K562 (cell line): Measurements from ENCODE around the gene HPS1. TPM values are rescaled to one million over a fixed set of nuclear protein-coding genes. Genes with fewer than 3 reads are reported as not detected.
A peak's percentile ranks its signal among the peaks of the same experiment; 100 is the strongest.

Source experiments
- ATAC-seq: fragments of 200-7000 bp; cut with Tn5 transposase; 3 replicates; pipeline ENCODE4 v1.9.1; 2020; ENCODE audit warnings: moderate library complexity
- BruUV-seq: library from RNA; stranded (reverse); fragments of 400-500 nt; replicated peaks from 2 replicates; lab custom pipeline; 2021; lab: Mats Ljungman, UMichigan
- CTCF ChIA-PET: fragments of 300-600 bp; formaldehyde crosslinking; extraction: SDS; loops from one replicate; lab custom pipeline; 2021; ENCODE audit warnings: low intra/inter-chr PET ratio; lab: Yijun Ruan, JAX
- POLR2A ChIA-PET: fragments of 300-600, 350-650 bp; sonication (Branson Sonifier 250); formaldehyde crosslinking; extraction: SDS; loops from one replicate; lab custom pipeline; 2021; ENCODE audit warnings: antibody characterized with exemption, inconsistent platforms; lab: Yijun Ruan, JAX
- DNase-seq, 4 experiments: peaks; one replicate each; pipeline versions ENCODE4 v3.0.0 to v3.0.0-alpha.2; 2011 to 2018; ENCODE audit warnings: low spot score in 3 of 4, mixed read lengths in 3 of 4; ENCODE audit errors: extremely low read depth in 1 of 4
- FAIRE-seq: peaks from 2 replicates; lab custom pipeline; 2011; peaks lifted over from hg19 to GRCh38; lab: Jason Lieb, UNC
- H2AFZ ChIP-seq: 2 replicates; pipeline ENCODE4 v1.6.0; 2011; ENCODE audit warnings: low read depth, low read length, control low read depth, inconsistent platforms
- H3K27ac ChIP-seq: fragments of 200-600 bp; 3 replicates; pipeline ENCODE4 v1.8.0; 2011; ENCODE audit warnings: low read depth, mild to moderate bottlenecking, control low read depth, inconsistent platforms, low read length, moderate library complexity, mixed read lengths; ENCODE audit errors: extremely low read depth
- H3K27me3 ChIP-seq, 2 experiments: fragments of 300-600 bp in 1 of 2; 2 replicates in 1 of 2; 3 replicates in 1 of 2; pipeline versions ENCODE4 v1.6.0 to v1.8.0; 2011; ENCODE audit warnings: inconsistent platforms in 2 of 2, low read length in 2 of 2, mild to moderate bottlenecking in 1 of 2, mixed read lengths in 1 of 2, moderate library complexity in 1 of 2; ENCODE audit not compliant: control insufficient read depth in 2 of 2, insufficient read depth in 2 of 2
- H3K36me3 ChIP-seq: fragments of 300-600 bp; 3 replicates; pipeline ENCODE4 v1.8.0; 2011; ENCODE audit warnings: mild to moderate bottlenecking, low read length, inconsistent platforms; ENCODE audit not compliant: control insufficient read depth, insufficient read depth
- H3K4me1 ChIP-seq, 2 experiments: fragments of 200-600 bp in 1 of 2; replicated peaks in 1 of 2; 2 replicates in 1 of 2; 3 replicates in 1 of 2; pipeline versions ENCODE4 v1.5.1 to v1.8.0; 2011; ENCODE audit warnings: inconsistent platforms in 2 of 2, low read length in 2 of 2, mild to moderate bottlenecking in 1 of 2, mixed read lengths in 1 of 2, moderate library complexity in 1 of 2; ENCODE audit not compliant: control insufficient read depth in 2 of 2, insufficient read depth in 2 of 2
- H3K4me2 ChIP-seq: 2 replicates; pipeline ENCODE4 v1.6.1; 2011; ENCODE audit warnings: low read length, control low read depth, inconsistent platforms, mixed read lengths; ENCODE audit not compliant: insufficient read depth
- H3K4me3 ChIP-seq: fragments of 200-600 bp; sonication (generic), shearing (Covaris generic); 2 replicates; pipeline ENCODE4 v1.5.1; 2016; ENCODE audit warnings: control low read depth, inconsistent platforms
- H3K79me2 ChIP-seq: fragments of 200-600 bp; 3 replicates; pipeline ENCODE4 v1.8.0; 2011; ENCODE audit warnings: low read length, inconsistent platforms; ENCODE audit not compliant: control insufficient read depth, insufficient read depth
- H3K9ac ChIP-seq, 2 experiments: 2 replicates each; pipeline versions ENCODE4 v1.6.0 to v1.6.1; 2011; ENCODE audit warnings: low read depth in 2 of 2, low read length in 2 of 2, control low read depth in 1 of 2, inconsistent platforms in 1 of 2, mild to moderate bottlenecking in 1 of 2, mixed read lengths in 1 of 2; ENCODE audit not compliant: insufficient read depth in 1 of 2
- H3K9me1 ChIP-seq: one replicate; pipeline ENCODE4 v1.6.0; 2011; ENCODE audit warnings: inconsistent platforms, mild to moderate bottlenecking, low read length, moderate library complexity; ENCODE audit not compliant: control insufficient read depth, insufficient read depth
- H3K9me3 ChIP-seq: replicated peaks from 2 replicates; pipeline ENCODE4 v1.5.1; 2011; ENCODE audit warnings: low read depth, low read length, inconsistent platforms; ENCODE audit not compliant: control insufficient read depth, insufficient read depth
- H4K20me1 ChIP-seq: replicated peaks from 2 replicates; pipeline ENCODE4 v1.6.1; 2011; ENCODE audit warnings: low read length, inconsistent platforms, mixed read lengths; ENCODE audit not compliant: control insufficient read depth, insufficient read depth
- CBFA2T3 ChIP-seq: fragments of 450-650 bp; IDR thresholded peaks from 2 replicates; pipeline ENCODE4 v1.6.1; 2017
- EWSR1 ChIP-seq: fragments of 450-650 bp; IDR thresholded peaks from 2 replicates; pipeline ENCODE4 v1.6.1; 2018; ENCODE audit warnings: borderline replicate concordance, mild to moderate bottlenecking, low read depth, moderate library complexity; ENCODE audit not compliant: partially characterized antibody
- GATAD2A ChIP-seq: fragments of 450-650 bp; IDR thresholded peaks from 2 replicates; pipeline ENCODE4 v1.6.1; 2017
- POLR2G ChIP-seq: fragments of 200-400 bp; formaldehyde crosslinking; IDR thresholded peaks from 2 replicates; pipeline ENCODE4 v1.6.1; 2017; ENCODE audit warnings: low read depth, mild to moderate bottlenecking, antibody characterized with exemption, low read length, moderate library complexity
- WGBS: fragments of 100-300 bp; shearing (Covaris generic); methylation state at CpG from one replicate; pipeline ENCODE4 v1.1.6; 2016; ENCODE audit warnings: low coverage, mixed read lengths; ENCODE audit not compliant: insufficient coverage; ENCODE audit errors: missing lambda C conversion rate; 5-methylcytosine and 5-hydroxymethylcytosine counted together
- in situ Hi-C: fragments of 300-500 bp; cut with MboI; formaldehyde crosslinking; loops from 4 replicates; pipeline ENCODE4 v1.15.0; 2018; ENCODE audit warnings: inconsistent platforms, mixed read lengths
- intact Hi-C: fragments of 100-400 bp; cut with micrococcal nuclease; formaldehyde crosslinking; loops from 2 replicates; pipeline ENCODE4 v1.14.2; 2022
- polyA plus RNA-seq, 8 experiments: library from polyadenylated mRNA; depleted of rRNA in 4 of 8; stranded (reverse) in 5 of 8; unstranded in 3 of 8; fragments of >200 nt; fragmentation: Nextera tagmentation in 2 of 8; fragmentation: Illumina TruSeq in 1 of 8; extraction: Ambion mirVana in 2 of 8; extraction: Trizol in 1 of 8; gene quantifications; 2 replicates each; pipeline versions ENCODE4 v1.2.1 to v1.2.3, GENCODE V29; 2011 to 2014; ENCODE audit warnings: inconsistent platforms in 1 of 8, missing spikeins in 1 of 8
- total RNA-seq, 7 experiments: library from RNA; depleted of rRNA in 6 of 7; stranded (reverse); fragments of >200 nt in 6 of 7; fragmentation: Illumina TruSeq in 2 of 7; extraction: Trizol in 2 of 7; gene quantifications; 2 replicates each; pipeline versions ENCODE4 v1.2.1 to v1.2.3, GENCODE V29; 2011 to 2021; ENCODE audit warnings: low replicate concordance in 1 of 7

HPS1 gene
- total and polyA plus RNA-seq, 9 of the 15 experiments (the other 6 are each of a cell fraction or from before 2014, with no cell fraction given) = 18.1 to 43.6 (median 26.3) TPM

DNA sequence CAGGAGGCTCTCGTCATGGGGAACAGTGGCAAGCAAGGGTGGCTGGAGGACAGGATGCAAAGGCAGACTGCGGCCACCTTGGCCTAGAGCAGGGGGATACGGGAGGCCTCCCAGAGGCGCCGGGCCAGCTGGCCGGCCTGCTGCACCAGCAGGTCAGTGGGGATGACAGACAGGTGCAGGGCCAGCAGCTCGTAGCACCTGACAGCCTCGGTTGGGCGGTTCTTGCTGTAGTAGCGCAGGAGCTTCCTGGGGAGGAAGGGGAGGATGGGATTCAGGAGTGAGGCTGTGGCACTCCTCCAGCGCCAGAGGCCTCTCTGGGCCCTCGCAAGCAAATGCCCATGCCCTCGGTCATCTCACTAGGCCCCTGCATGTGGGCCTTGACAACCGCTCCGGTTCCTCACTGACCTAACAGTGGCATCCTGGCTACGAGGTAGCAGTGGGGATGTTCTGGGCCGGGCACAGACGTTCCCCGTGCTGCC is 29.2 kb downstream of the HPS1 start:
- Histone ChIP-seq H3K9ac (peak overlapping the region in 1 of 2 experiments; percentile 56; a peak in 1 of 4 replicates), H3K36me3 (peaks cover 25% of the 10 kb centered on the region; the same call in 2 of the 3 replicates), H3K4me2 (no peak overlapping the region), H3K27me3 (no peaks in the 10 kb centered on the region), H3K79me2 (no peaks in the 10 kb centered on the region), H3K4me3 (no peak overlapping the region), H2AFZ (no peak overlapping the region), H3K4me1 (peaks cover 6 to 23% of the 10 kb centered on the region in 2 experiments; a peak in 4 of 5 replicates), H3K9me3 (no peaks in the 10 kb centered on the region), H3K9me1 (no peaks in the 10 kb centered on the region), H3K27ac (no peak overlapping the region), H4K20me1 (no peaks in the 10 kb centered on the region)
- ChIA-PET POLR2A (interaction anchor here (1.0 kb wide), 1 partner anchor 14 kb away, joined by 3 read pairs; no protein-coding TSS in a partner anchor), CTCF (no interaction called here)
- TF ChIP-seq POLR2G (0 out of 2 replicates have a peak, but pooled peaks have one; percentile 11), GATAD2A (no peak)
- BruUV-seq = no TSS peak
- ATAC-seq = no peak
- intact Hi-C loops = no loop called here
- DNase-seq = no peak
- 92% methylated on average over 12 of the region's 19 CpGs for WGBS
- FAIRE-seq = no peak
- in situ Hi-C loops = no loop called here

DNA sequence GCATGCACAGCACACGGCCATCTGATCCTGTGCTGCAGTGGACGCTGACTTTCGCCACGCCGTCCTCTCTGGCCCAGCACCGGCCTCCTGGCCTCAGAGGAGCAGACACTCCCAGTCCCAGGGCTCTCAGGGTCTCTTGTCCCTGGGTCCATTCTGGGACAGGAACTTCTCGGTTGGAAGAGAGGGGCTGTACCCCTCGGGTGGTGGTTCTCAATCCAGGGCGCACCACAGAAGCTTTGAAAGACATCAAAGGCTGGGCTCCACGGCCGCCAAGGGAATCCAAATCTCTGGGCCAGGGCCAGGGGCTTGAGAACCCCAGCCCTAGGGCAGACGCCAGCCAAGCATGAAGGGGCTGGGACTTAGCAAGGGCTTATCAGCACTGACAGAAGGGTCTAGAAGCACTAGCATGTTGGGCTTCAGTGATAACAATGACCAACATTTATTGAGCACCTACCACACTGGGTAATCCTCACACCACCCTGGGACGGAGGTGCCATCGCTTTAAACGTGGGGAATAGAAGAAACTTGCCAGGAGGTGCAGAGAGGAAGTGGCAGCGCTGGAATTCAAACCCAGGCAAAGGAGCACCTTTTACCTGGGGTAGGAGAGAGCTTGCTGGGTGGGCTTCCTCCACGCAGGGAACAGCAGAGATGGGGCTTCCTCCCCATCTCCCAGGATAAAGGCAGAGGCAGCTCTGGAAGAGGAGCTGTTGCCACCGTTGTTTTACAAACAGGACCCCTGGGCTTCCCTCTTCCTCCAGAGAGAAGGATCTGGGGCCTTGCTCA is 29.9 kb downstream of the HPS1 start:
- no TSS peak for BruUV-seq
- in situ Hi-C loops = no loop called here
- Histone ChIP-seq H2AFZ (no peak overlapping the region), H3K4me3 (no peak overlapping the region)
- peak; percentile 37; the same call in 1 of the 2 replicates for TF ChIP-seq CBFA2T3
- no peak for TF ChIP-seq EWSR1
- TF ChIP-seq, all 486 proteins: peak for 1
- FAIRE-seq (no peak), DNase-seq (peak in 1 of 4 experiments; percentile 6), ATAC-seq (no peak)
- H3K79me2 ChIP-seq = no peaks in the 10 kb centered on the region
- no peaks in the 10 kb centered on the region for H4K20me1 ChIP-seq
- no peak overlapping the region for H3K27ac ChIP-seq
- ChIA-PET POLR2A (interaction anchor here (0.6 to 1.0 kb wide), 2 partner anchors 13 to 30 kb away, joined by 3 read pairs; partner anchors contain the start of gene HPS1), CTCF (no interaction called here)
- H3K9ac ChIP-seq = no peak overlapping the region
- intact Hi-C loops = no loop called here
- peaks cover 6 to 28% of the 10 kb centered on the region in 2 experiments; a peak in 4 of 5 replicates for H3K4me1 ChIP-seq
- H3K9me1 ChIP-seq = no peaks in the 10 kb centered on the region
- H3K27me3 ChIP-seq = no peaks in the 10 kb centered on the region
- no peaks in the 10 kb centered on the region for H3K9me3 ChIP-seq
- H3K4me2 ChIP-seq = no peak overlapping the region
- H3K36me3 ChIP-seq = peaks cover 24% of the 10 kb centered on the region; the same call in 1 of the 3 replicates
- WGBS = 74% methylated on average over 10 of the region's 18 CpGs
